GM18526 (cell line): ENCODE data around the gene TCAIM.

ENCODE experiments used
- POLR2A ChIP-seq: IDR thresholded peaks from 3 replicates; pipeline ENCODE4 v1.6.1; 2011; ENCODE audit not compliant: insufficient read length; ENCODE audit errors: extremely low read depth

Gene TCAIM

GRCh38 chr3:44420676-44421075 is 82.1 kb downstream of the TCAIM start:
- no peak for TF ChIP-seq POLR2A

GRCh38 chr3:44421280-44421679 is 82.7 kb downstream of the TCAIM start:
- no peak for TF ChIP-seq POLR2A

- no peak for TF ChIP-seq POLR2A
These were observed 86.2 kb downstream of the TCAIM start for GRCh38 chr3:44424758-44425157.

GRCh38 chr3:44427683-44428082 is 89.1 kb downstream of the TCAIM start:
- TF ChIP-seq POLR2A, result no peak

GRCh38 chr3:44428910-44429309 is 90.3 kb downstream of the TCAIM start:
- no peak for TF ChIP-seq POLR2A

GRCh38 chr3:44429459-44429858 is 90.9 kb downstream of the TCAIM start:
- no peak for TF ChIP-seq POLR2A

GRCh38 chr3:44430466-44430865 is 91.9 kb downstream of the TCAIM start:
- TF ChIP-seq POLR2A, result no peak

GRCh38 chr3:44434834-44435510 is 96.4 kb downstream of the TCAIM start:
- no peak for TF ChIP-seq POLR2A

- no peak for TF ChIP-seq POLR2A
These were observed 97.6 kb downstream of the TCAIM start for GRCh38 chr3:44436181-44436580.

- no peak for TF ChIP-seq POLR2A
These were observed 99.2 kb downstream of the TCAIM start for GRCh38 chr3:44437800-44438199.

GRCh38 chr3:44439499-44440295 is 101.1 kb downstream of the TCAIM start:
- TF ChIP-seq POLR2A, result no peak

- no peak for TF ChIP-seq POLR2A
These were observed 104.2 kb downstream of the TCAIM start for GRCh38 chr3:44442596-44443309.

- TF ChIP-seq POLR2A, result no peak
These were observed 105.9 kb downstream of the TCAIM start for GRCh38 chr3:44444437-44444836.

GRCh38 chr3:44444896-44445691 is 106.5 kb downstream of the TCAIM start:
- no peak for TF ChIP-seq POLR2A

GRCh38 chr3:44445786-44446185 is 107.2 kb downstream of the TCAIM start:
- TF ChIP-seq POLR2A, result no peak
